ENCODE measurements around the gene CAMKMT.

DNA sequence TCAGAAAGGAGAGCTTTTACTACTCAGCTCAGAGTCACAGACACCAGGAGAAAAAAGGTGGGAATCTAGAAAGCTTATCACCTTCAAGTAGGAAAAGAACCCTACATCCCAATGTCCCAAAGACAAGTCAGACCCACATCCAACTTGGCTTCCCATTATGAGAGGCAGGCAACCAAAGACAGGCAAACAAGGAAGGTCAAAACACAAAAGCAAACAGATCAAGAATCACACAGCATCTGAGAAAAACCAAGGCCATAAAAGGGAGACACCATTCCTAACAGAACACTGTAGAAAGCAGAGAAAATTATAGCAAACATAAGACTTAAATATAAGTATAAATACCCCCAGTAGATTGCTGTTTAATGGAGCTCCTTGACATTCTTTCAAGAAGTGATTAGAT lies 45.8 kb upstream of the CAMKMT start:
- TF ChIP-seq ZNF274 (IDR thresholded peaks at IDR 0.05; ENCODE audit: low read depth, low read length) = no peak
- TF ChIP-seq SUZ12 (IDR thresholded peaks at IDR 0.05; ENCODE audit: extremely low read depth, insufficient read depth, insufficient read length) = no peak

Measured in NT2/D1 (cell line).